Measurements from ENCODE around the gene KIF16B. TPM values are rescaled to one million over a fixed set of nuclear protein-coding genes. Genes with fewer than 3 reads are reported as not detected.
A peak's percentile ranks its signal among the peaks of the same experiment; 100 is the strongest.

Gene KIF16B
- total and polyA plus RNA-seq, 4 donors = 5.9 to 20.3 (median 9.6) TPM

- peaks cover 0 to 4% (median 0%) of the 10 kb centered on the region in 4 donors for H3K36me3 ChIP-seq (ENCODE audit: control insufficient read depth in 4 of 4, insufficient read depth in 4 of 4, low read length in 4 of 4)
- no peaks in the 10 kb centered on the region for H3K27me3 ChIP-seq (ENCODE audit: control insufficient read depth in 3 of 3, insufficient read depth in 3 of 3, low read length in 2 of 3)
- DNase-seq (no peak), ATAC-seq (ENCODE audit: insufficient read depth, low FRiP score) (no peak)
- no peak overlapping the region for H3K27ac ChIP-seq (ENCODE audit: low read depth in 1 of 2, low read length in 1 of 2)
- 78 to 92% methylated on average over 4 of the region's 4 CpGs for WGBS, 2 donors
- H3K9ac ChIP-seq (ENCODE audit: insufficient read depth in 1 of 2, low read length in 2 of 2) = no peak overlapping the region
- peaks cover 0 to 2% (median 0%) of the 10 kb centered on the region in 5 donors for H3K4me1 ChIP-seq (ENCODE audit: control insufficient read depth in 5 of 5, insufficient read depth in 5 of 5, low read length in 5 of 5)
- no peak overlapping the region for H3K4me3 ChIP-seq
- no peak for TF ChIP-seq CTCF (IDR thresholded peaks at IDR 0.05; ENCODE audit: control extremely low read depth, extremely low read depth)
- peaks cover 0 to 2% (median 0%) of the 10 kb centered on the region in 4 donors for H3K9me3 ChIP-seq (ENCODE audit: control insufficient read depth in 4 of 4, insufficient read depth in 3 of 4, low read length in 3 of 4)
Measured at GRCh38 chr20:16385462-16385861, 187.8 kb downstream of the KIF16B start.

- DNase-seq = no peak
- H3K36me3 ChIP-seq (ENCODE audit: control insufficient read depth in 4 of 4, insufficient read depth in 4 of 4, low read length in 4 of 4) = peaks cover 0 to 7% (median 5%) of the 10 kb centered on the region in 4 donors
- WGBS, 2 donors = 79 to 91% methylated on average over 2 of the region's 2 CpGs
- no peaks in the 10 kb centered on the region for H3K27me3 ChIP-seq (ENCODE audit: control insufficient read depth in 3 of 3, insufficient read depth in 3 of 3, low read length in 2 of 3)
- H3K9ac ChIP-seq (ENCODE audit: insufficient read depth in 1 of 2, low read length in 2 of 2) = no peak overlapping the region
- H3K4me1 ChIP-seq (ENCODE audit: control insufficient read depth in 5 of 5, insufficient read depth in 5 of 5, low read length in 5 of 5) = peaks cover 0 to 8% (median 2%) of the 10 kb centered on the region in 5 donors
- no peak for TF ChIP-seq CTCF (IDR thresholded peaks at IDR 0.05; ENCODE audit: control extremely low read depth, extremely low read depth)
- H3K4me3 ChIP-seq = no peak overlapping the region
- H3K27ac ChIP-seq (ENCODE audit: low read depth in 1 of 2, low read length in 1 of 2) = no peak overlapping the region
- no peak for ATAC-seq (ENCODE audit: insufficient read depth, low FRiP score)
- peaks cover 0 to 2% (median 0%) of the 10 kb centered on the region in 4 donors for H3K9me3 ChIP-seq (ENCODE audit: control insufficient read depth in 4 of 4, insufficient read depth in 3 of 4, low read length in 3 of 4)
Measured at GRCh38 chr20:16381444-16381843, 191.8 kb downstream of the KIF16B start.

GRCh38 chr20:16378712-16379370 lies 194.4 kb downstream of the KIF16B start:
- no peak for TF ChIP-seq CTCF (IDR thresholded peaks at IDR 0.05; ENCODE audit: control extremely low read depth, extremely low read depth)
- Histone ChIP-seq H3K9me3 (ENCODE audit: control insufficient read depth in 4 of 4, insufficient read depth in 3 of 4, low read length in 3 of 4) (no peaks in the 10 kb centered on the region), H3K4me1 (ENCODE audit: control insufficient read depth in 5 of 5, insufficient read depth in 5 of 5, low read length in 5 of 5) (peaks cover 0 to 8% (median 1%) of the 10 kb centered on the region in 5 donors), H3K9ac (ENCODE audit: insufficient read depth in 1 of 2, low read length in 2 of 2) (no peak overlapping the region), H3K27me3 (ENCODE audit: control insufficient read depth in 3 of 3, insufficient read depth in 3 of 3, low read length in 2 of 3) (no peaks in the 10 kb centered on the region), H3K4me3 (no peak overlapping the region), H3K27ac (ENCODE audit: low read depth in 1 of 2, low read length in 1 of 2) (no peak overlapping the region), H3K36me3 (ENCODE audit: control insufficient read depth in 4 of 4, insufficient read depth in 4 of 4, low read length in 4 of 4) (peaks cover 4 to 13% (median 9%) of the 10 kb centered on the region in 4 donors)
- ATAC-seq (ENCODE audit: insufficient read depth, low FRiP score) = no peak
- 84 to 85% methylated on average over 7 of the region's 7 CpGs for WGBS, 2 donors
- peak; percentile 67 to 80 (median 78) for DNase-seq
